GM10266 (cell line): Measurements from ENCODE around the gene RBFOX2.
A peak's percentile ranks its signal among the peaks of the same experiment; 100 is the strongest.

Experiments used
- DNase-seq: peaks from one replicate; pipeline ENCODE4 v3.0.0; 2012; ENCODE audit errors: extremely low spot score
- CTCF ChIP-seq: IDR thresholded peaks from 2 replicates; pipeline ENCODE4 v1.5.1; 2012; ENCODE audit warnings: mild to moderate bottlenecking, low read depth; ENCODE audit not compliant: control insufficient read depth, insufficient read depth; ENCODE audit errors: missing control alignments

The RBFOX2 gene

DNA sequence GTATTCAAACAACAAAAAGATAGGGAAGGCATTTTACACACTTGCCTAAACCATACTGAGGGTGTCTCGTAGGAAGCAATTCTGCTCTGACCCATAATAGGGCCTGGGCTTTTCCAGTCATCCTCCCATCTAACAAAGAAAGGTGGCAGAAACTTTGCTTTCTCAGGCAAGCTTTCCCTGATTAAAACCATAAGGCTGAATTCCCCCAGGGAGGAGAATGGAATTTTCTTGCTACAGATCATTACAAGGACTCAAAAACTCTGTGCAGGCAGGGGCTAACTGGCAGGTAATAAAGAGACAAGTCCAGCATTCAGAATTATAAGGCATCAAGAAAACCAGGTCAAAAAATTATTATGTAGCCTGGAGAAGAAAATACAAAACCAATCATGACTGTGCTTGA is 90.4 kb downstream of the RBFOX2 start:
- no peak for DNase-seq
- TF ChIP-seq CTCF: no peak

- DNase-seq: peak; percentile 40
- TF ChIP-seq CTCF: peak; percentile 47
Observed at GRCh38 chr22:35930933-35931332, 97.7 kb downstream of the RBFOX2 start.

DNA sequence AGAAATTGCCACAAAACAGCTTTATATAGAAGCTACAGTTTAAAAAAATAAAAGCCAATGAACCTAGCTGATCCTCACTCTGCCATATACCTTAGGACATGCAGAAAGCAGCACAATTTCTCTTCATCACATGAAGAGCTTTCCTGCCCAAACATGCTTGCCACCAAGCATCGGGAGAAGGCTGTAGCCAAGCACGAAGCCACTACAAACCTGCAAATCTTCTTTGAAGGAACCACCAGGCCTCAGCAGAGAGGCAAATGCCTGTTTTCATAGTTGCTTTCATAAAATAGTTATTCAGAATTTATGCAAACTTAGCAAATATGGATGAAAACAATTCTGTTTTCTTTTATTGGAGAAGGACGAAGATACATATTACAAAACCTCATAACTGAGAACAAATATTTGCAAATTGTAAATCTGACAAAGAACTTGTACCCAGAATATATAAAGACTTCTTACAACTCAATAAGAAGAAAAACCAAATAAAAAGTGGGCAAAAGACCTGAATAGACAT is 100.3 kb downstream of the RBFOX2 start:
- no peak for DNase-seq
- no peak for TF ChIP-seq CTCF

GRCh38 chr22:35923026-35923425 is 105.6 kb downstream of the RBFOX2 start:
- DNase-seq: no peak
- no peak for TF ChIP-seq CTCF

GRCh38 chr22:35921777-35922176 is 106.8 kb downstream of the RBFOX2 start:
- TF ChIP-seq CTCF: peak; percentile 56
- peak; percentile 28 for DNase-seq

- no peak for TF ChIP-seq CTCF
- DNase-seq: no peak
Observed at GRCh38 chr22:35921044-35921443, 107.6 kb downstream of the RBFOX2 start.

DNA sequence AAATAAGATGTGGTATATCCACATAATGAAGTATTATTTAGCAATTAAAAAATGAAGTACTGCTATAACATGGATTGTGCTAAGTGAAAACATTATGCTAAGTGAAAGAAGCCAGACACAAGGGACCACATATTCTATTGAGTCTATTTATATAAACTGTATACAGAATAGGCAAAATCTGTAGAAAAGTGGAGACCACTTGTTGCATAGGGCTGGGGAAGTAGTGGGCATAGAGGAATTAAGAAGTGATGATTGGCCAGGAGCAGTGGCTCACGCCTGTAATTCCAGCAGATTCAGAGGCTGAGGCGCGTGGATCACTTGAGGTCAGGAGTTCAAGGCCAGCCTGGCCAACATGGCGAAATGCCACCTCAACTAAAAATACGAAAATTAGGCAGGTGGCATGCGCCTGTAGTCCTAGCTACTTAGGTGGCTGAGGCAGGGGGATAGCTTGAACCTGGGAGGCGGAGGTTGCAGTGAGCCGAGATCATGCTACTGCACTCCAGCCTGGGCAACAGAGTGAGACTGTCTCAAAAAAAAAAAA is 109.6 kb downstream of the RBFOX2 start:
- no peak for TF ChIP-seq CTCF
- no peak for DNase-seq
